Sigmoid colon (tissue), 7 donors: ENCODE results near the gene GAB2. TPM values are rescaled to one million over a fixed set of nuclear protein-coding genes. Genes with fewer than 3 reads are reported as not detected.
A peak's percentile ranks its signal among the peaks of the same experiment; 100 is the strongest.

Experiments used
- DNase-seq: peaks from one replicate; pipeline ENCODE4 v3.0.0-alpha.2; 2019
- H3K27ac ChIP-seq, 4 donors: fragments of 200-600 bp; sonication (generic); one replicate each; pipeline ENCODE4 v1.5.1; 2016 to 2019; ENCODE audit warnings: mild to moderate bottlenecking in 1 of 4
- H3K27me3 ChIP-seq, 3 donors: fragments of 200-600 bp; sonication (generic); one replicate each; pipeline ENCODE4 v1.5.1; 2019; ENCODE audit warnings: mild to moderate bottlenecking in 1 of 3
- H3K36me3 ChIP-seq, 4 donors: fragments of 200-600 bp; sonication (generic); one replicate each; pipeline ENCODE4 v1.5.1; 2016 to 2019
- H3K4me1 ChIP-seq, 4 donors: fragments of 200-600 bp; sonication (generic); one replicate each; pipeline ENCODE4 v1.5.1; 2017 to 2019
- H3K4me3 ChIP-seq, 4 donors: fragments of 200-600 bp; sonication (generic); one replicate each; pipeline ENCODE4 v1.5.1; 2017 to 2019; ENCODE audit warnings: mild to moderate bottlenecking in 2 of 4, moderate library complexity in 1 of 4
- H3K9me3 ChIP-seq, 4 donors: fragments of 200-600 bp in 3 of 4; sonication (generic) in 3 of 4; one replicate each; pipeline versions ENCODE4 v1.5.1 to v1.6.1; 2013 to 2019
- EP300 ChIP-seq, 4 donors: sonication (generic); formaldehyde crosslinking; IDR thresholded peaks; one replicate each; pipeline ENCODE4 v1.6.1; 2017; ENCODE audit warnings: antibody characterized with exemption in 4 of 4
- POLR2A ChIP-seq, 2 donors: fragments of 450-650 bp; IDR thresholded peaks; one replicate each; pipeline ENCODE4 v1.6.1; 2016; ENCODE audit warnings: antibody characterized with exemption in 2 of 2, mild to moderate bottlenecking in 2 of 2, moderate library complexity in 2 of 2
- POLR2AphosphoS5 ChIP-seq, 4 donors: sonication (generic); formaldehyde crosslinking; IDR thresholded peaks; one replicate each; pipeline ENCODE4 v1.6.1; 2017; ENCODE audit warnings: antibody characterized with exemption in 4 of 4
- WGBS, 2 donors: extraction: QIAGEN DNeasy Blood & Tissue Kit; methylation state at CpG; one replicate each; pipeline ENCODE4 v1.1.7; 2013; 5-methylcytosine and 5-hydroxymethylcytosine counted together
- intact Hi-C: fragments of 100-400 bp; cut with DNase I; formaldehyde crosslinking; loops from one replicate; pipeline ENCODE4 v1.15.1; 2023
- polyA plus RNA-seq, 3 donors: library from polyadenylated mRNA; stranded (reverse); fragments of 200-250 nt; gene quantifications; one replicate each; pipeline ENCODE4 v1.2.3, GENCODE V29; 2013
- total RNA-seq, 4 donors: library from RNA; depleted of rRNA; stranded (reverse); fragments of >200 nt; gene quantifications; one replicate each; pipeline ENCODE4 v1.1.0, GENCODE V29; 2016
- TF ChIP-seq, protein P1 (sequence below), 4 experiments: fragments of 450-650 bp in 3 of 4; fragments of 200-600 bp in 1 of 4; IDR thresholded peaks; one replicate each; pipeline ENCODE4 v1.5.1; 2016 to 2019; ENCODE audit warnings: antibody characterized with exemption in 4 of 4, mild to moderate bottlenecking in 3 of 4, moderate library complexity in 2 of 4
- donor health status: healthy with polysubstance abuse.
- donor health status: Bipolar disorder and iron deficiency.
- donor health status: healthy.

Gene GAB2
- total and polyA plus RNA-seq, 7 donors = 10.8 to 23.5 (median 13.6) TPM

DNA sequence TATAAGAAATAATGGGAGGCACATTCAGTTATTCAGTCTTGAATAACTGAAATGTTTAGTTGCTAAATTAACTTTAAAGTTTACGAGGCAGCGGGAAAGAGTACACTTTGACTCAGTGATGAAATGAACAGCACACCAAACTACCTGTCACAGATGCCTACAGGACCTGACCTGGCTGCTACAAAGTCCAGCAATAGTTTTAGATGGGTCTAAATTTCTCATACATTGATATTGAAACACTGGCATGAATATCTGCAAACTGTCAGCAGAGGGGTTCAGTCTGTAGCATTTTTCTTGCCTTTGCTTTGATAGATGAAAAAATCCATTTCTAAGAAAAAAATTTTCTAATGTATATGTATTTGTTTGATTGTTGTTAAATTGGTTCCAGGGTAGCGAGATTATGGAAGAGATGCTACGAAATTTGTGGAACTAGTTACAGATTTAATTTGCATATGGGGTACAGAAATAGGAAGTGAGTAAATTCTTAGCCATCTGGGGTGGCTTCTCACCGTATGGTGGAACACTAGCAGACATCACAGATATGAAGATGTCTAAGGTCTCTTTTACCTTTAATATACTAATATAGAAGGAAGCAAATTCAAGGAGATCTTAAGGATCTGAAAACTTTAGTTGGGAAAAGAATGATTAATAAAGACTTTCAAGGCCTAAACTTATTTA, 20.8 kb upstream of the GAB2 start:
- no peak overlapping the region for H3K27ac ChIP-seq
- no peaks in the 10 kb centered on the region for H3K4me1 ChIP-seq
- WGBS, 2 donors = 58 to 70% methylated on average over 5 of the region's 5 CpGs
- no peaks in the 10 kb centered on the region for H3K27me3 ChIP-seq
- DNase-seq = no peak
- H3K4me3 ChIP-seq = no peak overlapping the region
- H3K36me3 ChIP-seq = peaks cover 0 to 12% (median 0%) of the 10 kb centered on the region in 4 donors
- intact Hi-C loops = no loop called here
- no peak for TF ChIP-seq EP300 (IDR thresholded peaks at IDR 0.05)
- TF ChIP-seq, protein P1, sequence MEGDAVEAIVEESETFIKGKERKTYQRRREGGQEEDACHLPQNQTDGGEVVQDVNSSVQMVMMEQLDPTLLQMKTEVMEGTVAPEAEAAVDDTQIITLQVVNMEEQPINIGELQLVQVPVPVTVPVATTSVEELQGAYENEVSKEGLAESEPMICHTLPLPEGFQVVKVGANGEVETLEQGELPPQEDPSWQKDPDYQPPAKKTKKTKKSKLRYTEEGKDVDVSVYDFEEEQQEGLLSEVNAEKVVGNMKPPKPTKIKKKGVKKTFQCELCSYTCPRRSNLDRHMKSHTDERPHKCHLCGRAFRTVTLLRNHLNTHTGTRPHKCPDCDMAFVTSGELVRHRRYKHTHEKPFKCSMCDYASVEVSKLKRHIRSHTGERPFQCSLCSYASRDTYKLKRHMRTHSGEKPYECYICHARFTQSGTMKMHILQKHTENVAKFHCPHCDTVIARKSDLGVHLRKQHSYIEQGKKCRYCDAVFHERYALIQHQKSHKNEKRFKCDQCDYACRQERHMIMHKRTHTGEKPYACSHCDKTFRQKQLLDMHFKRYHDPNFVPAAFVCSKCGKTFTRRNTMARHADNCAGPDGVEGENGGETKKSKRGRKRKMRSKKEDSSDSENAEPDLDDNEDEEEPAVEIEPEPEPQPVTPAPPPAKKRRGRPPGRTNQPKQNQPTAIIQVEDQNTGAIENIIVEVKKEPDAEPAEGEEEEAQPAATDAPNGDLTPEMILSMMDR (IDR thresholded peaks at IDR 0.05) = no peak
- TF ChIP-seq POLR2A (IDR thresholded peaks at IDR 0.05) = no peak
- no peaks in the 10 kb centered on the region for H3K9me3 ChIP-seq

DNA sequence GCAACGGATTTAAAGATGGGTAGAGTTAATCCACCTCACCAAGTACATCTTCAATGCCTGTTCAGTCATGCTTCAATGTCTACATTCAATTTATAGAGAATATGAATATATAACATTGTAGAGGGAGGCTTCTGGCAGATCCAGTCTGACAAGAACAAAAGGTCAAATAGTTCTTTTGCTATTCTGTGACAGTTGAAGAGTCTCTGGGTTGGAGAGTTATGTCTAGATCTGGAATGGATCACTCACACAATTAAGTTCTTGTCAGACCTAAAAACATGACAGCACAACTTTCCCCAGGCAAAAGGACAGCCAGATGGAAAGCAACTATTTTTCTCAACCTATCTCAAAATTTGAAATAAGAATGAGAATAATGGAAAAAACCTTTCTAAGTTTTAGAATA, 15.3 kb upstream of the GAB2 start:
- H3K36me3 ChIP-seq = no peaks in the 10 kb centered on the region
- intact Hi-C loops = no loop called here
- H3K27ac ChIP-seq = no peak overlapping the region
- TF ChIP-seq POLR2A (IDR thresholded peaks at IDR 0.05) = no peak
- no peak for TF ChIP-seq EP300 (IDR thresholded peaks at IDR 0.05)
- TF ChIP-seq POLR2AphosphoS5 (IDR thresholded peaks at IDR 0.05) = no peak
- TF ChIP-seq, protein P1 (IDR thresholded peaks at IDR 0.05) = no peak
- H3K4me1 ChIP-seq = no peaks in the 10 kb centered on the region
- no peak overlapping the region for H3K4me3 ChIP-seq
- no peaks in the 10 kb centered on the region for H3K9me3 ChIP-seq
- no peak for DNase-seq
- 84 to 87% methylated on average over 1 of the region's 1 CpG for WGBS, 2 donors
- no peaks in the 10 kb centered on the region for H3K27me3 ChIP-seq

DNA sequence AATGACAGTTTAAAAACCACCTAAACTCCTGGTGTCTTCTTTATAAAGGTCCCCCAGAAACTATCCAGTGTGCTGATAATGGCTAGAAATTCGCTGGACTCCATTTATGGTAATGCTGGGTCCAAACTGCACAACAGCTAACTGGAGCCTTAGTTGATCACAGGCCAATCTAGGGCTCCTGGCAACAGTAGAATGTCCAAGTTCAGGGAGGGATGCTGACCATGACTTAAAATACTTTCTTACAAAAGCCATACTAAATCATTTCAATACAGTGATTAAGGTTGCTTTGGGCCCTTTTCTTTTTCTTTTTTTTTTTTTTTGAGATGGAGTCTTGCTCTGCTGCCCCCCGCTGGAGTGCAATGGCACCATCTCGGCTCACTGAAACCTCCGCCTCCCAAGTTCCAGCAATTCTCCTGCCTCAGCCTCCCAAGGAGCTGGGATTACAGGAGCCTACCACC, 14.5 kb upstream of the GAB2 start:
- DNase-seq = no peak
- Histone ChIP-seq H3K9me3 (no peaks in the 10 kb centered on the region), H3K27me3 (no peaks in the 10 kb centered on the region), H3K4me3 (no peak overlapping the region), H3K27ac (no peak overlapping the region), H3K4me1 (no peaks in the 10 kb centered on the region), H3K36me3 (no peaks in the 10 kb centered on the region)
- intact Hi-C loops = no loop called here
- WGBS, 2 donors = 84 to 86% methylated on average over 4 of the region's 4 CpGs
- TF ChIP-seq POLR2AphosphoS5 (IDR thresholded peaks at IDR 0.05) = no peak
- TF ChIP-seq, protein P1 (IDR thresholded peaks at IDR 0.05) = peak in 2 of 4 experiments; percentile 13 to 25

DNA sequence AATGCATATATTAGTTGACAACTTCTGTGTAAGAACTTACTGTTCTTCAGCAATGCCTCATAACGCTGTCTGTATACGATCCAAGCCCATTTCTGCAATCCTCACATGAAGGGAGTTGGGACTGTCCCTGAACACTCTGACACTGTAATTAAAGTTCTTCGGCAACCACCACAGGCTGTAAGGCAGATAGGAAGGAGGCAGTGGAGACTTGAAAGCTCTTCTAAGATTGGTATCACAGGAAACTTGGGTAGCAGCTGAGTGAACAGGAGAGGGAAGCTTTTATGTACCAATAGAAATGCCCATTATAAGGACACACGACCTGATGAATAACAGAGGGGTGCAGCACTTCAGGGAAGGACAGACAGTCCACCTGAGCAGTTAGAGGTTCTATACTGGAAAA, 12.0 kb upstream of the GAB2 start:
- intact Hi-C loops = no loop called here
- WGBS, 2 donors = 18 to 23% methylated on average over 4 of the region's 4 CpGs
- DNase-seq = no peak

More for the DNA sequence above, 12.0 kb upstream of the GAB2 start:
- TF ChIP-seq POLR2AphosphoS5 (IDR thresholded peaks at IDR 0.05) = no peak
- TF ChIP-seq POLR2A (IDR thresholded peaks at IDR 0.05) = no peak
- TF ChIP-seq EP300 (IDR thresholded peaks at IDR 0.05) = no peak
- TF ChIP-seq, protein P1 (IDR thresholded peaks at IDR 0.05) = no peak
- no peaks in the 10 kb centered on the region for H3K9me3 ChIP-seq
- peaks cover 0 to 4% (median 0%) of the 10 kb centered on the region in 4 donors for H3K4me1 ChIP-seq
- no peaks in the 10 kb centered on the region for H3K27me3 ChIP-seq
- H3K4me3 ChIP-seq = no peak overlapping the region
- H3K36me3 ChIP-seq = no peaks in the 10 kb centered on the region
- H3K27ac ChIP-seq = no peak overlapping the region
